Suppressor macrophage treated with lipopolysaccharide for 1 hour (primary cell): ENCODE results near the gene FUT8.
"Not testable (repeated sequence)": the region's sequence is repeated elsewhere in the genome, so short reads cannot be mapped to it uniquely, and the experiment has no call there.

Source experiments
- DNase-seq, 3 donors: peaks; one replicate each; pipeline ENCODE4 v3.0.0-alpha.2; 2020 to 2022

Gene FUT8

DNA sequence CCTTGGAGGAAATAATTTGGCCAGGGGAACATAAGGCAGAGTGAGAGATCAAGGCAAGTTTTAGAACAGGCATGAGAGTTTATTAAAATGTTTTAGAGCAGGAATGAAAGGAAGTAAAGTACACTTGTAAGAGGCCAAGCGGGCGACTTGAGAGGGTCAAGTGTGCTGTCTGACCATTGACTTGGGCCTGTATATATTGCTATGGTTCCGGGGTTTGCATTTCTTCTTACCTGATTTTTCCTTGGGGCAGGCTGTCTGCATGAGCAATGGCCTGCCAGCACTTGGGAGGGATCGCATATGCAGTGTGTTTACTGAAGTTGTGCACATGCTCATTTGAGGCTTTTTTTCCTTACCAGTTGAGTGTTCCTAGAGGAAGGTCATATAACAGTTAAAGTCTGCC is 214.8 kb downstream of the FUT8 start:
- DNase-seq = no peak

DNA sequence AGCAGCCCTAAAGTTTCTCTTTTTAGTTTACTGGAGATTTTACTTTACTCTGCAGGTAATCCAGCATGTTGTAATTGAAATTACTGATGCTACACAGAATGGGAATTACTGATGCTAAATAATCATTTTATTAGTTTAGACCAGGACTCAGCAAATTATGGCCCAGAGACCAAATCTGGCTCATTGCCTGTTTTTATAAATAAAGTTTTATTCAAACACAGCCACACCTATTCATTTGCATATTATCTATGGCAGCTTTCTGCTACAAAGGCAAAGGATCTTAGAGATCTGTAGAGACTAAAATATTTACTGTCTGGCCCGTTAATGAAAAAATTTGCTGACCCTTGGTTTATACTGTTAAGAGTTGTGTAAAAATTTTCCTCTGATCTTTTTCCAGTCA is 216.1 kb downstream of the FUT8 start:
- no peak for DNase-seq

DNA sequence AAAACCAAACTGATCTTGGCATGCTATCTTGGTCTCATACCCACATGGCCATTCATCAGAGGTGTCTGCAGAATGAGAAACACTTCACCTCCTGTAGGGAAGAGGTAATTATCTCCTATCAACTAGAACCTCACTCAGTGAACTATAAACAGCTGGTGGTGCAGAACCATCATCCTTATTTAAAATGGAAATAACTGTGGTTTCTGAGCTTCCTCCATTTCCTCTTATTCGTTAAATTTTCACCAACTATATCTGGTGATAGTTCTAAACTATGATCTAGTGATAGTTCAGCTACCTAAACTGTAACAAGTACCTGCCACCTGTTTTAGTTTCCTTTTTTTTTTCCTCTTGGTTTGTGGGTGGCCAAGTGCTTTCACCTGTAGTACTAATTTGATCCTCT is 218.5 kb downstream of the FUT8 start:
- no peak for DNase-seq

DNA sequence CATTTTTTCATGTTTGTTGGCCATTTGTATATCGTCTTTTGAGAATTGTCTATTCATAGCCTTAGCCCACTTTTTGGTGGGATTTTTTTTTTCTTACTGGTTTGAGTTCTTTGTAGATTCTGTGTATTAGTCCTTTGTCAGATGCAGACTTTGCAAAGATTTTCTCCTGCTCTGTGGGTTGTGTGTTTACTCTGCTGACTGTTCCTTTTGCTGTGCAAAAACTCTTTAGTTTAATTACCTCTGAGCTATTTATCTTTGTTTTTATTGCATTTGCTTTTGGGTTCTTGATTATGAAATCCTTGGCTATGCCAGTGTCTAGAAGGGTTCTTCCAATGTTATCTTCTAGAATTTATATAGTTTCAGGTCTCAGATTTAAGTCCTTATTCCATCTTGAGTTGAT is 220.0 kb downstream of the FUT8 start:
- no peak for DNase-seq

DNA sequence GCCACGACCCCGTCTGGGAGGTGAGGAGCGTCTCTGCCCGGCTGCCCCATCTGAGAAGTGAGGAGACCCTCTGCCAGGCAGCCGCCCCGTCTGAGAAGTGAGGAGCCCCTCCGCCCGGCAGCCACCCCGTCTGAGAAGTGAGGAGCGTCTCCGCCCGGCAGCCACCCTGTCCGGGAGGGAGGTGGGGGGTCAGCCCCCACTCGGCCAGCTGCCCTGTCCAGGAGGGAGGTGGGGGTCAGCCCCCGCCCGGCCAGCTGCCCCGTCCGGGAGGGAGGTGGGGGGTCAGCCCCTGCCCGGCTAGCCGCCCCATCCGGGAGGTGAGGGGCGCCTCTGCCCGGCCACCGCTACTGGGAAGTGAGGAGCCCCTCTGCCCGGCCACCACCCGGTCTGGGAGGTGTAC is 221.1 kb downstream of the FUT8 start:
- not testable (repeated sequence) for DNase-seq

DNA sequence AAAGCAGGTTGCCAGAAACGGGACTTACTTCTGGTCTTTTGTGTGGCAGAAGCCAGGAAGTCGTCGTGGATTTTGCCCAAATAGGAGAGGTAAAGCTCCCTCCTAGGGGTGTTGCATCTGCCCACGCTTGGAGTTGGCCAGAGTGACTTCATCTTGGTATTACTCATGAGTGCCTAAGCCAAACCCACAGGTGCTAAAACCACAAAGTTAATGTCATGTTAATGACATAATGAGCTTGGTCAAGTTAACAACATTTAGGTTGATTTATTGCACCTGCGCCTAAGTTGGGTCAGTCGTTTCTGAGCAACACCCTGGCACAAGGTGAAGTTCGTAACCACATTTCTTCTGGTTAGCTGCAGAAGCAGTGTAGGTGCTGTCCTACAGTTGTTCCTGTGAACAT is 225.2 kb downstream of the FUT8 start:
- DNase-seq = no peak

DNA sequence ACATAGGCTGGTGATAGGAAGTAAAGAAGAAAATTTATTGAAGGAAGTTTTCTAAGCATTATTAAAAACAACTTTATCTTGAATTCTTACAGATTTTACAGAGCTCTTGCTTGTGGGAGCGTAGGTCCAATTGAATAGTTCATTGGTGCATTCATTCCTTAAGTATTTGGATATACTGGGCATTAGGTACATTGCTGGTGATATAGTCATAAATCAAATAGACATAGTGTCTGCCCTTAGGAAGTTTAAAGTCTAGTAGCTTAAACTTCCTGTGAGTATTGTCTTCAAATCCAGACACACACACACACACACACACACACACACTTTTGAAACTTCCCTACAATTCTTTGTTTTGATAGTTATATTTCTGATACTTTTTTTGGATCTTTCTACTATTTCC is 226.7 kb downstream of the FUT8 start:
- DNase-seq = no peak

DNA sequence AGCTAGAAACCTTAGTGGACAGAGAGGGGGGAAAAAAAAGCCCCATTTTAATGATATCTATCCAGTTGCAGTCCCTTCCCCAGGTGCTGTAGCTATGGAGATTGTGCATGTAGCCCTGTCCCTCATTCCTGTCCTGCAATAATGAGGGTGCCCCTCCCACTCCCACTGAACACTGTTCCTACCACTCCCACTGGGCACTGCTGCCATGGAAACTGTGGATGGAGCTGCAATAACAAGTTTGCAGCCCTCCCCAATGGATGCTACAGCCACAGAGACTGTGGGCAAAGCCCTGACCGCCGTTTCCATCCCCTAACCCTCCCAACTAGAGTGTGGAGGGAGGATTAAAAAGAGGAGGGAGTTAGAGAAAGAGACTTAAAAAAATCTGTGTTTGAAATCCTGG is 238.3 kb downstream of the FUT8 start:
- no peak for DNase-seq

DNA sequence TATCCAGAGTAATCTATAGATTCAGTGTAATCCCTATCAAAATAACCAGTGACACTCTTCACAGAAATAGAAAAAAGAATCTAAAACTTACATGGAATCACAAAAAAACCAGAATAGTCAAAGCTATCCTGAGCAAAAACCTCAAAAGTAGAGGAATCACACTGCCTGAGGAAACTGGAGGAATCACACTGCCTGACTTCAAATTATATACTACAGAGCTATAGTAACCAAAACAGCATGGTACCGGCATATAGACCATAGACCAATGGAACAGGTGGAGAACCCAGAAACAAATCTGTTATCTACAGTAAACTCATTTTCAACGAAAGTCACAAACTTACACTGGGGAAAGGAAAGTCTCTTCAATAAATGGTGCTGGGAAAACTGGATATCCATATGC is 244.0 kb downstream of the FUT8 start:
- no peak for DNase-seq

DNA sequence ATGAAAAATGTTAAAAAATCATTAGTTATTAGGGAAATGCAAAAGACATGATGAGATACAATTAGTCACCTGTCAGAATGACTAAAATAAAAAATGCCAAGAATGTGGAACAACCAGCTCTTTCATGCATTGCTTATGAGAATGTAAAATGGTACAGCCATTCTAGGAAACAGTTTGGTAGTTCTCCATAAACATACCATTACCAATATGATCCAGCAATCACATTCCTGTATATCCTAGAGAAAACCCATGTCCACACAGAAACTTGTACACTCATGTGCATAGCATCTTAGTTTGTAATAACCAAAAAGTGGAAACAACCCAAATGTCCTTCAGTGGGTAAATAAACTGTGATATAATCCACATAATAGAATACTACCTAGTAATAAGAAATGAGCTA is 245.7 kb downstream of the FUT8 start:
- no peak for DNase-seq

DNA sequence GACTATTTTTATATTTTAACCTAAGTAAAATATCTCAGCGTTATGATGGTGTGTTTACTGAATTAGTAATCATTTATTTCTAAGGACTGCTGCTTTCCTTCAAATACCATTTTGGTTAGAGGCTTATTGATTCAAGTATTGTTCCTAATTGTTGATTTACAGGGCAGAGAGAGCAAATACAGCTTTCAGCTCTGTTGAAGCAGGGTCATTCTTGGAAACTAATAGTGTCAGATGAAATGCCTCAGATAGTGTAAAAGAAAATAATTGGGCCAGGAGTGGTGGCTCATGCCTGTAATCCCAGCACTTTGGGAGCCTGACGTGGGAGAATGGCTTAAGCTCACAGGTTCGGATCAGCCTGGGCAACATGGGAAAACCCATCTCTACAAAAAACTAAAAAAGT is 249.3 kb downstream of the FUT8 start:
- no peak for DNase-seq

DNA sequence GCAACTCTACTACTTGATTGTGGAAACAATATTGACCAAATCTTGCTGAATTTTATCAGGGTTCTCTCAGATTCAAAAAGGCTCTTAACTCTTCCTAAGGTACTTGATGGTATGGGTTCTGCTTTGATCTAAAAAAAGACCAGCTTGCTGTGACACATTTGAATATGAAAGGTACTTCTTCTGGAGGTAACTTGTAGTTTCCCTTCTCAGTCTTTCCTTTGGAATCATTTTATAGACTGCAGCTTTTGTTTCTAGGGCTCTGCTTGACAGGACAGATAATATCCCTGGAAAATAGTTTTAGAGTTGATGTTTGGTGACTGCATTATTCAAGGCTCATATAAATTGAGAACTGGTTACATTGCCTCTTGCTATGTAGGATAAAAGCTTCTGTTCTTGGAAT is 251.9 kb downstream of the FUT8 start:
- DNase-seq = no peak

DNA sequence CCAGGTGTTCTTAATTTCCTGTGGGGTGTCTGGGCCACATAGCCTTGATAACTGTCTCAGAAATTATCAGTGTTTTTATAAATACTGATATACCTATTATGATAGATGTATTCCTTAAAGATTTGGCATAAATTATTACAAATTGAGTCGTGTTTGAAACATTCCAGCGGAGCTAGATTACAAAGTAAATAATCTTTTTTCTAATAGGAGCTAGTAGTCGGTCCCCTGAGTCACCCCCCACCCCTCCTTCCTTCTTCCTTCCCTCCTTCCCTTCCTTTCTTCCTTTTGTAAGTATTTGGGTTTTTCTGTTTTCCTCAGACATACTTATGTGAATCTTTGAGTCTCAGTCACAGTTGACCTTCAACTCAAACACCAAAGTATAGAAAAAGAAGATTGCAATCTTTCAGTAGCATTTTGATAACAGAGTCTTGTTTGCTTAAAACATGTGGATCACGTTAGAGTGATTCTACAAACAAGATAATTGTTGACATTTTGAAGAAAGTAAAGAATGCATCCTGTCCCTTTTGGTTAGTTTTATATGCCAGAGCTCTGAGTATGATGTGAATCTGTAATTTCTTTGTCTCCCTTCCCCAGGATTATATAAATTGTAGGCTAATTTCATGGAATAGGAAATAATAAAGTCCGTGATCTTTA is 264.0 kb downstream of the FUT8 start:
- no peak for DNase-seq

DNA sequence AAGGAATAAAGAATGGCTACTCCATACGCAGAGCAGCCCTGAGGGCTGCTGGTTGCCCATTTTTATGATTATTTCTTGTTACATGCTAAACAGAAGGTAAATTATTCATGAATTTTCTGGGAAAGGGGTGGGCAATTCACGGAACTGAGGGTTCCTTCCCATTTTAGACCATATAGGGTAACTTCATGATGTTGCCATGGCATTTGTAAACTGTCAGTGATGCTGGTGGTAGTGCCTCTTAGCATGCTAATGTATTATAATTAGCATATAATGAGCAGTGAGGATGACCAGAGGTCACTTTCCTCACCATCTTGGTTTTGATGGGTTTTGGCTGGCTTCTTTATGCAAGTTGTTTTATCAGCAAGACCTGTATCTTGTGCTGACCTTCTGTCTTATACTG is 273.0 kb downstream of the FUT8 start:
- no peak for DNase-seq

DNA sequence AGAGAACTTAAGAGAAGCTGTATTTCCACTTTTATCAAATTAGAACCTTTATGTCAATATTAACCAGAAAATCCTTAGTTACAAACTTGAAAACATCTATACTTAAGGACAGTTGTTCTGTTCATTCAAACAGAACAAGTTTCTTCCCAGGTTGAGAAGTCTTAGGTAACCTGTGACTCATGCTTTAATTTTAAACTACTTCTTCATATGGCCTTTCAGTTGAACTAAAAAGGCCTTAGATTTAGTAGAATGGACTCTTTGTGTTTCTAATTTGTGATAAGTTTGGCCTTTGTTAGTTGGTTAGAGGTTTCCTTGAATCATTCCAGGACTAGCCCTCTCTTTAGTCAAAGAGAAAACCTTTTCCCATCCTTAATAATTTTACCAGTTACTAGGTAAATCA is 274.2 kb downstream of the FUT8 start:
- DNase-seq = no peak

DNA sequence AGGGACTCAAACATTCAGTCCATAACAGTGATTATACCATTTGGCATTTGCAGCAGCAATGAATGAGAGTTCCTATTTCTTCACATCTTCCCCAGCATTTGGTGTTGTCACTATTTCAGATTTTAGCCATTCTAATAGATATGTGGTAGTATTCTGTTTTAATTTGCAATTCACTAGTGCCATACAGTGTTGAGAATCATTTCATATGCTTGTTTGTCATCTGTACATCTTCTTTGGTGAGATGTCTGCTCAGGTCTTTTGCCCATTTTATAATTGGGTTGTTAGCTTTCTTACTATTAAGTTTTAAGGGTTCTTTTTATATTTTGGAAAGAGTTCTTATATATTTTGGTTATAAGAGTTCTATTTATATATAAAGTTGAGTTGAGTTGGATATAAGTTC is 276.5 kb downstream of the FUT8 start:
- DNase-seq = no peak

DNA sequence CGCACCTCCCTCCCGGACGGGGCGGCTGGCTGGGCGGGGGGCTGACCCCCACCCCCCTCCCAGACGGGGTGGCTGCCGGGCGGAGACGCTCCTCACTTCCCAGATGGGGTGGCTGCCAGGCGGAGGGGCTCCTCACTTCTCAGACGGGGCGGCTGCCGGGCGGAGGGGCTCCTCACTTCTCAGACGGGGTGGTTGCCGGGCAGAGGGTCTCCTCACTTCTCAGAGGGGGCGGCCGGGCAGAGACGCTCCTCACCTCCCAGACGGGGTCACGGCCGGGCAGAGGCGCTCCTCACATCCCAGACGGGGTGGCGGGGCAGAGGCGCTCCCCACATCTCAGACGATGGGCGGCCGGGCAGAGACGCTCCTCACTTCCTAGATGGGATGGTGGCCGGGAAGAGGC is 280.0 kb downstream of the FUT8 start:
- DNase-seq = not testable (repeated sequence)

DNA sequence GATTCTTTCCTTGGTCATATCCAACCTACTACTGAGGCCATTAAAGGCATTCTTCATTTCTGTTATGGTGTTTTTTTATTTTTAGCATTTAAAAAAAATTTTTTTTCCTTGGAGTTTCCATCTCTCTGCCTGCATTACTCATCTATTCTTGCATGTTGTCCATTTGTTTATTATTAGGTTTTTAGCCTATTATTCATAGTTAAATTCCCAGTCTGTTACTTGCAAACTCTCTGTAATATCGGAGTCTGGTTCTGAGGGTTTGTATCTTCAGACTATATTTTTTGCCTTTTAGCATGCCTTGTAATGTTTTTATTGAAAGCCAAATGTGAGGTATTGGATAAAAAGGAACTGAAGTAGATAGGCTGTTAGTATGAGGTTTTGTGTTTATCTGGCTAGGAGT is 284.3 kb downstream of the FUT8 start:
- peak in 1 of 3 donors; percentile 0 for DNase-seq

DNA sequence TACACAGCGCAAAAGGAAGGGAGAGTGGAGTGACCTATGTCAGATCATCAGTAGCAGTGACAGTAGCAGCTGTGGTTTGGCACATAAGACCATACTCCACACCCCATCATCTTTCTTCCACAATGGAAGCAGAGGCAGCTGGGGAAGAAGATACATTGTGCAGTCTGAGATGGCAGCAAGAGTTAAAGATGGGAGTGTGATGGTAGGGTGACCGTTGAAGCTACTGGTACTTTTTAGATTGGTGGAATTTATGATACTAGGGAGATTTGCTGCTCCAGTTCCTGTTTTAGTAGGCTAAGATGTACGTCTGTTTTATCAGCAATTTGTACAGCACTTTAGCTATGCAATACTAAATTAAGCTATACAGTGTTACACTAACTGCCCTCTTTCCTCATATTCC is 291.0 kb downstream of the FUT8 start:
- no peak for DNase-seq

DNA sequence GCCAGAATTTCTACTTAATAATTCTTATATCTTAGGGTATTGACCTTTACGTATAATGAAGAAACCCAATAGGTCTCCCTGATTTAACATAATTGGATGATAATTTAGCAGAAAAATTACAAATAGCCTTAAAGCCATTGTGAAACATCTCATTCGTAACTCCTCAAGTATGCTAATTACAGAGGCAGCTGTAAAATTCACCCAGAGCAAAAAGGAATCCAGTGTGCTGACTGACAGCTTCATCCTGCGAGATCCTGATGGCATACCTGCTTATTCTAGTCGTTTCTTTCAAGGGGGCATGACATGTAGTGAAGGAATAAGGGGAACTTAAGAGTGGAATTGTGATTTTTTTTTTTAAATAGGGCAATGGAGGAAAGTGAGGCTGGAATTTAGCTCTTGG is 291.5 kb downstream of the FUT8 start:
- DNase-seq = no peak

DNA sequence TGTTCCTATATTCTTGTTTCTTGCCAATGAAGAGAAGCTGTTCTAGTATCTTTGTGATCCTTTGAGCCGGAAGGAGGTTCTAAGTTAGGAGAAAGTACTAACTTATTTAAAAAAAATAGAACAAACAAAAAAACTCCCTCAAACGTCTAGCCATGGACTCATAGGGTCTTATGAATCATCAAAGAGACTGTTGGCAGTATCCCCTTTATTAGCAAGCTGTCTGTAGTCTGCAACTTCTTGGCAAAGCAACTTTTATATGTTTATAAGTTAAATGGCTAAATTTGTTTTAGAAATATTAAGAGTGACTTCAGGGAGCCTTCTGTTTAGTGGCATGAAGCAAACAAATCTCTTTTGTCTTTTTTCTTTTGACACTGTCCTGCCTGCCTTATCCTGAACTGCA is 291.9 kb downstream of the FUT8 start:
- no peak for DNase-seq

DNA sequence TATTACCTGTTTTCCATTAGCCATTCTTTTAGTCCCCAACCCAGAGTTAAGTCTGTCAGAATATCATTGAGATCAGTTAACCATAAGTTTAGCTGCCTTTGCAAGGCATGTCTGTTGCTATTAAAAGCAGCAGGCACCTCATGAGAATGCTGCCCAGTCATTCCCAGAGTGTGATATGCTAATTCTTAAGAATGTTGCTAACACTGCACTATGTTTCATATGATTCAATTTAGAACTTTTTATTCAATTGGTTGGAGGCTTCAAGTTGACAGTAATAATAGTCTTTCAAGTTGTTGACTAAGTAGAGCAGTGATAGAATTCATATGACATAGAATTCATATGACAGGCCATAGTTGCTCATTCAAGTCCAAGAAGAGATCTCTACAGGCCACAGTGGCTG is 292.3 kb downstream of the FUT8 start:
- no peak for DNase-seq

DNA sequence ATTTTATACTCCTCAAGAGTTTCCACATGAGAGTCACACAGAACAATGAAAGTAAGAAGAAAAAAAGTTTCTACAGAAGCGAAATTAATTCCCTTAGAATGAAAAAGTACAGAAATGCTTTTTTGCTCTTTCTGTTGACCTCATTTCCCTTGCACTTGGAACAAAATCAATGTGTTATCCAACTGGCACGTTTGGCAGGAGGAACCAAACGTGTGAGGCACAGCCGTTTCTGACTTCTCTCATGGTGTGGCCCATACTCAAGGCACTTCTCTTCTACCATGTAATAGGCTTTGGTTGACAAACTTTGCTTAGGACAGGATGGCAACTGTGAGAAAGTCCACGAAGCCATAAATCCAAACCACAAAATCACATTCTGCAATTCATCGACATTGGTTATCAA is 297.0 kb downstream of the FUT8 start:
- no peak for DNase-seq

DNA sequence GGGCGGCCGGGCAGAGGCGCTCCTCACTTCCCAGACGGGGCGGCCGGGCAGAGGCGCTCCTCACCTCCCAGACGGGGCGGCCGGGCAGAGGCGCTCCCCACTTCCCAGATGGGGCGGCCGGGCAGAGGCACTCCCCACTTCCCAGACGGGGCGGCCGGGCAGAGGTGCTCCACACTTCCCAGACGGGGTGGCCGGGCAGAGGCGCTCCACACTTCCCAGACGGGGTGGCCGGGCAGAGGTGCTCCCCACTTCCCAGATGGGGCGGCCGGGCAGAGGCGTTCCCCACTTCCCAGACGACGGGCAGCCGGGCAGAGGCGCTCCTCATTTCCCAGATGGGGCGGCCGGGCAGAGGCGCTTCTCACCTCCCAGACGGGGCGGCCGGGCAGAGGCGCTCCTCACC is 304.3 kb downstream of the FUT8 start:
- DNase-seq = not testable (repeated sequence)

DNA sequence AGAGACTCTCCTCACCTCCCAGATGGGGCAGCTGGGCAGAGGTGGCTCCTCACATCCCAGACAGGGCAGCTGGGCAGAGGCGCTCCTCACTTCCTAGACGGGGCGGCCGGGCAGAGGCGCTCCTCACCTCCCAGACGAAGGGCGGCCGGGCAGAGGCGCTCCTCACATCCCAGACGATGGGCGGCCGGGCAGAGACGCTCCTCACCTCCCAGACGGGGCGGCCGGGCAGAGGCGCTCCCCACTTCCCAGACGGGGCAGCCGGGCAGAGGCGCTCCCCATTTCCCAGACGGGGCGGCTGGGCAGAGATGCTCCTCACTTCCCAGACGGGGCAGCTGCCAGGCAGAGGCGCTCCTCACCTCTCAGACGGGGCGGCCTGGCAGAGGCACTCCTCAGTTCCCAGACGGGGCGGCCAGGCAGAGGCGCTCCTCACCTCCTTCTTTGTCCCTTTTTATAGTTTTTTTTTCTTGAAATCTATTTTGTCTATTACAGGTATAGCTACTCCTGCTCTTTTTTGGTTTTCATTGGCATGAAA is 304.9 kb downstream of the FUT8 start:
- DNase-seq = not testable (repeated sequence)

DNA sequence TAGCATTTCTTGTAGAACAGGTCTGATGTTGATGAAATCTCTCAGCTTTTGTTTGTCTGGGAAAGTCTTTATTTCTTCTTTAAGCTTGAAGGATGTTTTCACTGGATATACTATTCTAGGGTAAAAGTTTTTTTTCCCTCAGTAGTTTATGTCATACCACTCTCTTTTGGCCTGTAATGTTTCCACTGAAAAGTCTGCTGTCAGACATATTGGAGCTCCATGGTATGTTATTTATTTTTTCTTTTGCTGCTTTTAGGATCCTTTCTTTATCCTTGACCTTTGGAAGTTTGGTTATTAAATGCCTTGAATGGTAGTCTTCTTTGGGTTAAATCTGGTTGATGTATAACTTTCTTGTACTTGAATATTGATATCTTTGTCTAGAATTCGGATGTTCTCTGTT is 306.1 kb downstream of the FUT8 start:
- DNase-seq = no peak
